Measurements from ENCODE around the gene OCRL.

GRCh38 chrX:129629837-129630236 is 89.8 kb downstream of the OCRL start:
- TF ChIP-seq POLR2A (IDR thresholded peaks at IDR 0.05) (no peak), CTCF (IDR thresholded peaks at IDR 0.05) (no peak), POLR2AphosphoS5 (IDR thresholded peaks at IDR 0.05) (no peak), EP300 (IDR thresholded peaks at IDR 0.05) (no peak)

Measured in gastroesophageal sphincter (tissue), 3 donors.